IPS DF 6.9 (cell line): ENCODE results near the gene ING5.
"Not testable (repeated sequence)": the region's sequence is repeated elsewhere in the genome, so short reads cannot be mapped to it uniquely, and the experiment has no call there.

Experiments used
- DNase-seq: peaks from one replicate; pipeline ENCODE4 v3.0.0-alpha.2; 2013; ENCODE audit warnings: low read depth, low spot score
- H3K27ac ChIP-seq: one replicate; pipeline ENCODE4 v1.5.1; 2013; ENCODE audit warnings: low read length, control low read depth
- H3K27me3 ChIP-seq: 2 replicates; pipeline ENCODE4 v1.6.1; 2013; ENCODE audit warnings: mild to moderate bottlenecking, low read length; ENCODE audit not compliant: control insufficient read depth, insufficient read depth
- H3K36me3 ChIP-seq: 2 replicates; pipeline ENCODE4 v1.6.1; 2013; ENCODE audit warnings: low read length; ENCODE audit not compliant: control insufficient read depth, insufficient read depth
- H3K4me1 ChIP-seq: 2 replicates; pipeline ENCODE4 v1.6.1; 2013; ENCODE audit warnings: low read length; ENCODE audit not compliant: control insufficient read depth, insufficient read depth
- H3K4me3 ChIP-seq: 2 replicates; pipeline ENCODE4 v1.5.1; 2013; ENCODE audit warnings: mild to moderate bottlenecking, low read length
- H3K9me3 ChIP-seq: 2 replicates; pipeline ENCODE4 v1.6.1; 2013; ENCODE audit warnings: low read length, inconsistent platforms; ENCODE audit not compliant: control insufficient read depth, insufficient read depth
- WGBS: extraction: QIAGEN DNeasy Blood & Tissue Kit; methylation state at CpG from one replicate; pipeline ENCODE4 v1.1.7; 2013; ENCODE audit warnings: mixed read lengths, missing lambda C conversion rate; ENCODE audit not compliant: insufficient read length, insufficient coverage; 5-methylcytosine and 5-hydroxymethylcytosine counted together

The ING5 gene

GRCh38 chr2:241739651-241740050, 37.8 kb downstream of the ING5 start:
- DNase-seq = no peak

GRCh38 chr2:241741016-241741415, 39.2 kb downstream of the ING5 start:
- Histone ChIP-seq H3K27me3 (no peaks in the 10 kb centered on the region), H3K4me1 (no peaks in the 10 kb centered on the region), H3K36me3 (no peaks in the 10 kb centered on the region), H3K4me3 (no peak overlapping the region), H3K9me3 (no peaks in the 10 kb centered on the region), H3K27ac (no peak overlapping the region)
- no CpG with 5 or more reads among the region's 10 CpGs for WGBS
- no peak for DNase-seq

More at GRCh38 chr2:241739651-241740050, 37.8 kb downstream of the ING5 start:
- no peaks in the 10 kb centered on the region for H3K27me3 ChIP-seq
- H3K9me3 ChIP-seq = no peaks in the 10 kb centered on the region
- no peak overlapping the region for H3K27ac ChIP-seq
- no peaks in the 10 kb centered on the region for H3K36me3 ChIP-seq
- H3K4me1 ChIP-seq = no peaks in the 10 kb centered on the region
- H3K4me3 ChIP-seq = no peak overlapping the region
- WGBS = no CpG with 5 or more reads among the region's 12 CpGs

- no peak overlapping the region for H3K27ac ChIP-seq
- H3K4me1 ChIP-seq = no peaks in the 10 kb centered on the region
- WGBS = no CpG with 5 or more reads among the region's 28 CpGs
- H3K36me3 ChIP-seq = no peaks in the 10 kb centered on the region
- no peak overlapping the region for H3K4me3 ChIP-seq
- no peaks in the 10 kb centered on the region for H3K27me3 ChIP-seq
- no peaks in the 10 kb centered on the region for H3K9me3 ChIP-seq
- DNase-seq = no peak
Measured at GRCh38 chr2:241742320-241742939, 40.6 kb downstream of the ING5 start.

- H3K4me1 ChIP-seq, DNase-seq, H3K4me3 ChIP-seq, H3K27ac ChIP-seq, H3K27me3 ChIP-seq, H3K36me3 ChIP-seq, H3K9me3 ChIP-seq: not testable (repeated sequence)
- WGBS = no CpG with 5 or more reads among the region's 15 CpGs
Measured at GRCh38 chr2:241743008-241743407, 41.2 kb downstream of the ING5 start.

- H3K27ac ChIP-seq = no peak overlapping the region
- no peaks in the 10 kb centered on the region for H3K4me1 ChIP-seq
- no peaks in the 10 kb centered on the region for H3K27me3 ChIP-seq
- no peak overlapping the region for H3K4me3 ChIP-seq
- DNase-seq = no peak
- H3K36me3 ChIP-seq = no peaks in the 10 kb centered on the region
- no peaks in the 10 kb centered on the region for H3K9me3 ChIP-seq
- WGBS = no CpG with 5 or more reads among the region's 16 CpGs
Measured at GRCh38 chr2:241743620-241744019, 41.8 kb downstream of the ING5 start.

- DNase-seq = no peak
- no CpG with 5 or more reads among the region's 24 CpGs for whole genome bisulfite sequencing
- Histone ChIP-seq H3K27ac (no peak overlapping the region), H3K4me3 (no peak overlapping the region), H3K36me3 (no peaks in the 10 kb centered on the region), H3K27me3 (no peaks in the 10 kb centered on the region), H3K9me3 (no peaks in the 10 kb centered on the region), H3K4me1 (no peaks in the 10 kb centered on the region)
Measured at GRCh38 chr2:241744028-241744754, 42.4 kb downstream of the ING5 start.

- Histone ChIP-seq H3K4me1 (no peaks in the 10 kb centered on the region), H3K36me3 (no peaks in the 10 kb centered on the region), H3K4me3 (no peak overlapping the region), H3K27me3 (no peaks in the 10 kb centered on the region), H3K27ac (no peak overlapping the region), H3K9me3 (no peaks in the 10 kb centered on the region)
- no CpG with 5 or more reads among the region's 13 CpGs for WGBS
- no peak for DNase-seq
Measured at GRCh38 chr2:241745276-241745675, 43.4 kb downstream of the ING5 start.

- Histone ChIP-seq H3K27me3 (no peaks in the 10 kb centered on the region), H3K4me3 (no peak overlapping the region), H3K4me1 (no peaks in the 10 kb centered on the region), H3K9me3 (no peaks in the 10 kb centered on the region), H3K36me3 (no peaks in the 10 kb centered on the region), H3K27ac (no peak overlapping the region)
- no CpG with 5 or more reads among the region's 4 CpGs for WGBS
- DNase-seq = no peak
Measured at GRCh38 chr2:241746084-241746483, 44.2 kb downstream of the ING5 start.

- no peaks in the 10 kb centered on the region for H3K9me3 ChIP-seq
- no CpG with 5 or more reads among the region's 32 CpGs for whole genome bisulfite sequencing
- H3K27me3 ChIP-seq = no peaks in the 10 kb centered on the region
- no peak overlapping the region for H3K4me3 ChIP-seq
- H3K27ac ChIP-seq = no peak overlapping the region
- H3K36me3 ChIP-seq = no peaks in the 10 kb centered on the region
- no peak for DNase-seq
- H3K4me1 ChIP-seq = no peaks in the 10 kb centered on the region
Measured at GRCh38 chr2:241748468-241749256, 46.8 kb downstream of the ING5 start.

GRCh38 chr2:241750076-241750840, 48.4 kb downstream of the ING5 start:
- H3K27me3 ChIP-seq = no peaks in the 10 kb centered on the region
- H3K4me1 ChIP-seq = no peaks in the 10 kb centered on the region
- H3K4me3 ChIP-seq = no peak overlapping the region
- H3K9me3 ChIP-seq = no peaks in the 10 kb centered on the region
- no CpG with 5 or more reads among the region's 22 CpGs for WGBS
- DNase-seq = no peak
- H3K27ac ChIP-seq = no peak overlapping the region
- H3K36me3 ChIP-seq = no peaks in the 10 kb centered on the region
